Vagina (tissue), 2 donors: ENCODE results near the gene GCKR. TPM values are rescaled to one million over a fixed set of nuclear protein-coding genes. Genes with fewer than 3 reads are reported as not detected.
"Not testable (repeated sequence)": the region's sequence is repeated elsewhere in the genome, so short reads cannot be mapped to it uniquely, and the experiment has no call there.

Experiments used
- DNase-seq, 2 donors: peaks; one replicate each; pipeline ENCODE4 v3.0.0-alpha.2; 2017; ENCODE audit errors: extremely low spot score in 2 of 2
- H3K27ac ChIP-seq: fragments of 200-600 bp; sonication (generic); one replicate; pipeline ENCODE4 v1.5.1; 2019
- H3K27me3 ChIP-seq: fragments of 200-600 bp; sonication (generic); one replicate; pipeline ENCODE4 v1.5.1; 2019
- H3K36me3 ChIP-seq, 2 donors: fragments of 200-600 bp; sonication (generic); one replicate each; pipeline ENCODE4 v1.5.1; 2017 to 2019
- H3K4me1 ChIP-seq: fragments of 200-600 bp; sonication (generic); one replicate; pipeline ENCODE4 v1.5.1; 2019
- H3K4me3 ChIP-seq, 2 donors: fragments of 200-600 bp; sonication (generic); 1 replicate in 1 of 2; 2 replicates in 1 of 2; pipeline ENCODE4 v1.5.1; 2016 to 2019
- H3K9me3 ChIP-seq: fragments of 200-600 bp; sonication (generic); one replicate; pipeline ENCODE4 v1.5.1; 2019
- POLR2A ChIP-seq, 2 donors: fragments of 450-650 bp; IDR thresholded peaks; one replicate each; pipeline ENCODE4 v1.6.1; 2017; ENCODE audit warnings: antibody characterized with exemption in 2 of 2, mild to moderate bottlenecking in 2 of 2, moderate library complexity in 2 of 2
- POLR2AphosphoS5 ChIP-seq, 2 donors: sonication (generic); formaldehyde crosslinking; IDR thresholded peaks; one replicate each; pipeline ENCODE4 v1.9.0; 2017; ENCODE audit warnings: antibody characterized with exemption in 2 of 2, mild to moderate bottlenecking in 2 of 2, low read depth in 1 of 2; ENCODE audit not compliant: insufficient read depth in 1 of 2
- intact Hi-C: fragments of 100-400 bp; cut with DNase I; formaldehyde crosslinking; loops from one replicate; pipeline ENCODE4 v1.15.1; 2023
- total RNA-seq: library from RNA; depleted of rRNA; stranded (reverse); fragments of >200 nt; gene quantifications from one replicate; pipeline ENCODE4 v1.2.3, GENCODE V29; 2016
- TF ChIP-seq, protein P1 (sequence below), 3 experiments: fragments of 450-650 bp in 2 of 3; fragments of 200-600 bp in 1 of 3; sonication (generic) in 1 of 3; IDR thresholded peaks; one replicate each; pipeline ENCODE4 v1.5.1; 2017 to 2019; ENCODE audit warnings: antibody characterized with exemption in 3 of 3, mild to moderate bottlenecking in 2 of 3, moderate library complexity in 2 of 3

Gene GCKR
- total RNA-seq, 1 donor from 2014 or later, result 0.98 TPM

DNA sequence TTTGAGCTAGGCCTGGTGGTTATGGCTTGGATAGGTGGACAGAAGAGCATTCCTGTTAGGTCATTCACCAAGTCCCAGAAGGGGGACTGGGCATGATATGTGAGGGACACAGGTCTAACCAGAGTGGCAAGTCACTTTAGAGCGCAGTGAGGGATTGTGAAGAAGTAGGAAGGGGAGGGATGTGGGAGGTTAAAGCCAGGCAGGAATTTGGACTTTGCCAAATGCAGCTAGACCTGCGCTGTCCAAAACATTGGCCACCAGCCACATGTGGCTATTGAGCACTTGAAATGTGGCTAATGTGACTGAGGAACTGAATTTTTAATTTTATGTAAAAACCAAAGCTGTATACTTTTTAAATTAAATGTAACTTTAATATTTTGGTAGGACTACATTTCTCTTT is 23.7 kb downstream of the GCKR start:
- H3K4me3 ChIP-seq, result no peak overlapping the region
- DNase-seq, result no peak
- no peaks in the 10 kb centered on the region for H3K27me3 ChIP-seq
- no peaks in the 10 kb centered on the region for H3K4me1 ChIP-seq
- intact Hi-C loops, result no loop called here
- no peaks in the 10 kb centered on the region for H3K9me3 ChIP-seq
- no peaks in the 10 kb centered on the region for H3K36me3 ChIP-seq
- H3K27ac ChIP-seq, result no peak overlapping the region
- no peak for TF ChIP-seq POLR2A (IDR thresholded peaks at IDR 0.05)
- TF ChIP-seq, protein P1, sequence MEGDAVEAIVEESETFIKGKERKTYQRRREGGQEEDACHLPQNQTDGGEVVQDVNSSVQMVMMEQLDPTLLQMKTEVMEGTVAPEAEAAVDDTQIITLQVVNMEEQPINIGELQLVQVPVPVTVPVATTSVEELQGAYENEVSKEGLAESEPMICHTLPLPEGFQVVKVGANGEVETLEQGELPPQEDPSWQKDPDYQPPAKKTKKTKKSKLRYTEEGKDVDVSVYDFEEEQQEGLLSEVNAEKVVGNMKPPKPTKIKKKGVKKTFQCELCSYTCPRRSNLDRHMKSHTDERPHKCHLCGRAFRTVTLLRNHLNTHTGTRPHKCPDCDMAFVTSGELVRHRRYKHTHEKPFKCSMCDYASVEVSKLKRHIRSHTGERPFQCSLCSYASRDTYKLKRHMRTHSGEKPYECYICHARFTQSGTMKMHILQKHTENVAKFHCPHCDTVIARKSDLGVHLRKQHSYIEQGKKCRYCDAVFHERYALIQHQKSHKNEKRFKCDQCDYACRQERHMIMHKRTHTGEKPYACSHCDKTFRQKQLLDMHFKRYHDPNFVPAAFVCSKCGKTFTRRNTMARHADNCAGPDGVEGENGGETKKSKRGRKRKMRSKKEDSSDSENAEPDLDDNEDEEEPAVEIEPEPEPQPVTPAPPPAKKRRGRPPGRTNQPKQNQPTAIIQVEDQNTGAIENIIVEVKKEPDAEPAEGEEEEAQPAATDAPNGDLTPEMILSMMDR (IDR thresholded peaks at IDR 0.05), result no peak
- no peak for TF ChIP-seq POLR2AphosphoS5 (IDR thresholded peaks at IDR 0.05; ENCODE audit: insufficient read depth in 1 of 2, low read depth in 1 of 2)

DNA sequence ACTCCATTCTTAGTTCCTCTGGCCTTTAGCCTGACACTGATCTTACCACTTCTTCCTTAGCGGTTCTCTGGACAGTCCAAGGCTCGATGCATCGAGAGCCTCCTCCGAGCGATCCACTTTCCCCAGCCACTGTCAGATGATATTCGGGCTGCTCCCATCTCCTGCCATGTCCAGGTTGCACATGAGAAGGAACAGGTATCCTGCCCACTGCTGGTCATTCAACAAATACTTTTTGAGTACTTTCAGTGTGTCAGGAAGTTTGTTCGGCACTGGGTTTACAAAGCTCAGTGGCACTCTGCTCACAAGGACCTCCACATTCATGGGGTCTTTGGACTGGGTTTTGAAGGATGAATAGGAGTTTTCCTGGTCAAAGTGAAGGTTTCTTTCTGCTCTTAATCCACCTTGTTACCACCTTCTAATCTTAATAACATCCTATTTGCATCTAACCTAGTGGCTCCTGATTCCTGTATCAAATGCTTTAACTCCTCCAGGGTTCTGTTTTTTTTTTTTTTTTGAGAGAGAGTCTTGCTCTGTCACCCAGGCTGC is 25.8 kb downstream of the GCKR start:
- TF ChIP-seq POLR2A (IDR thresholded peaks at IDR 0.05) (no peak), POLR2AphosphoS5 (IDR thresholded peaks at IDR 0.05; ENCODE audit: insufficient read depth in 1 of 2, low read depth in 1 of 2) (no peak)
- TF ChIP-seq, protein P1 (IDR thresholded peaks at IDR 0.05), result no peak
- Histone ChIP-seq H3K36me3 (no peaks in the 10 kb centered on the region), H3K4me3 (no peak overlapping the region), H3K27me3 (no peaks in the 10 kb centered on the region), H3K27ac (no peak overlapping the region), H3K4me1 (no peaks in the 10 kb centered on the region), H3K9me3 (no peaks in the 10 kb centered on the region)
- DNase-seq, result no peak
- intact Hi-C loops, result no loop called here

DNA sequence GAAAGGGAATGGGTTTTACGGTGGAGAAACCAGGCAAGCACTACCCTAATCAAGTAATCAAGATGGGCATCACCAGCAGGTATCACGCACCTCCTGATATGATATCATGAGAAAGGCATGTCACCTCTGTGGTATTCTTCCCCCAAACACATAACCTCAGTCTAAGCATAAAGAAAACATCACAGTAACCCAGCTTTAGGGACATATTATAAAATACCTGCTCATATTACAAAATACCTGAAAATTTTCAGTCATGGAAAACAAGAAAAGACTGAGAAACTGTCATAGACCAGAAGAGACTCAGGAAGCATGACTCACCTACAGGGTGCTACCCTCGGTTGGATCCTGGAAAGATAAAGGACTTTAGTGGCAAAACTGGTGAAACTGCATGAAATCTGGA is 30.5 kb downstream of the GCKR start:
- Histone ChIP-seq H3K36me3 (no peaks in the 10 kb centered on the region), H3K27me3 (no peaks in the 10 kb centered on the region), H3K4me1 (no peaks in the 10 kb centered on the region), H3K9me3 (no peaks in the 10 kb centered on the region), H3K4me3 (no peak overlapping the region), H3K27ac (no peak overlapping the region)
- DNase-seq, result no peak
- intact Hi-C loops, result no loop called here
- no peak for TF ChIP-seq POLR2A (IDR thresholded peaks at IDR 0.05)
- TF ChIP-seq, protein P1 (IDR thresholded peaks at IDR 0.05), result no peak
- no peak for TF ChIP-seq POLR2AphosphoS5 (IDR thresholded peaks at IDR 0.05; ENCODE audit: insufficient read depth in 1 of 2, low read depth in 1 of 2)

DNA sequence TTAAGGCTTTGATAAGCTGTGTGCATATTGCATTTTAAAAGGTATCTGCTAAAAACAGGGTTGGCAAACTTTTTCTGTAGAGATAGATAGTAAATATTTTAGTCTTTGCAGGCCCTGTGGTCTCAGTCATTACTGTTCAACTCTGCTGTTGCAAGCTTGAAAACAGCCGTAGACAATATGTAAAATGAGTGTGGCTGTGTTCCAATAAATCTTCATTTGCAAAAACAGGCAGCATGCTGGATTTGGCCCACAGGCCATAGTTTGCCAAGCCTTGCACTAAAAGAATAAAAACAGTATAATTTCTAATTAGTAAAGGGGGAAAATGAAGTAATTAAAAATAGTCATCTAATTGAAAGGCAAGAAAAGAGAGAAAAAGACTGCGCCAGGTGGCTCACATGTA is 35.3 kb downstream of the GCKR start:
- no peaks in the 10 kb centered on the region for H3K36me3 ChIP-seq
- H3K9me3 ChIP-seq, result no peaks in the 10 kb centered on the region
- intact Hi-C loops, result no loop called here
- DNase-seq, result no peak
- TF ChIP-seq, protein P1 (IDR thresholded peaks at IDR 0.05), result no peak
- TF ChIP-seq POLR2A (IDR thresholded peaks at IDR 0.05) (no peak), POLR2AphosphoS5 (IDR thresholded peaks at IDR 0.05; ENCODE audit: insufficient read depth in 1 of 2, low read depth in 1 of 2) (no peak)
- no peak overlapping the region for H3K27ac ChIP-seq
- no peaks in the 10 kb centered on the region for H3K4me1 ChIP-seq
- H3K27me3 ChIP-seq, result no peaks in the 10 kb centered on the region
- H3K4me3 ChIP-seq, result no peak overlapping the region

DNA sequence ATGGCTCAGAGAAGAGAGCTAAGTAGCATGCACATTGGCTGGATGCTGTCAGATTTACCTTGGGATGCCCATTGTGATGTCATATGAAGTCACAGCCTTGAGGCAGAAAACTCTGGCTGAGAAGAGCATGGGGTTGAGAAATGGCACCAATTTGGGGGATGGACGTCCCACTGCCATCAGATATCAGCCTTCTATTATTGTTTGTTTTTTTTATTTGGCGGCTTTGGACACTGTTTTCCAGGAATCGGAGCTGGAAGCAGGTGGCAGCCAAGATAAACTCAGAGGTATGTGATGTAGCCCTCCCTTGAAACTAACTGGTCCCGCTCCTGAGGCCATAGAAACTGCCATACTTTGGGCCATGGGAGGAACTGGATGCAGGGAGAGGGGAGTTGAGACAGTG is 40.6 kb downstream of the GCKR start:
- TF ChIP-seq, protein P1 (IDR thresholded peaks at IDR 0.05), result no peak
- TF ChIP-seq POLR2A (IDR thresholded peaks at IDR 0.05) (no peak), POLR2AphosphoS5 (IDR thresholded peaks at IDR 0.05; ENCODE audit: insufficient read depth in 1 of 2, low read depth in 1 of 2) (no peak)
- no peaks in the 10 kb centered on the region for H3K4me1 ChIP-seq
- intact Hi-C loops, result no loop called here

DNA sequence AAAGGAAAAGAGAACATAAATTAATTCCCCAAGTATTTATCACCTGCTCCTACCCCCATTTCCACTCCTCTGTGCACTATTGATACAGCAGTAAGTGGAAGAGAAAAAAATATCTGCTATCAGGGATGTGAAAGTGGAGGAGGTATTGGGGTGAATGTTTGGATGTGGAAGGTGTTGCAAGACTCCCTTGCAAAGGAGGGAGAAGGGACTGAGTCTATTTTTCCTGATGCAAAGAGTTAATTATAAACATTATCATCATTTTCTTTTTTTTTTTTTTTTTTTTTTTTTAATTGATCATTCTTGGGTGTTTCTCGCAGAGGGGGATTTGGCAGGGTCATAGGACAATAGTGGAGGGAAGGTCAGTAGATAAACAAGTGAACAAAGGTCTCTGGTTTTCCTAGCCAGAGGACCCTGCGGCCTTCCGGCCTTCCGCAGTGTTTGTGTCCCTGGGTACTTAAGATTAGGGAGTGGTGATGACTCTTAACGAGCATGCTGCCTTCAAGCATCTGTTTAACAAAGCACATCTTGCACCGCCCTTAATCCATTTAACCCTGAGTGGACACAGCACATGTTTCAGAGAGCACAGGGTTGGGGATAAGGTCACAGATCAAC is 42.3 kb downstream of the GCKR start:
- H3K9me3 ChIP-seq, H3K27me3 ChIP-seq, intact Hi-C loops, H3K4me1 ChIP-seq, DNase-seq, H3K36me3 ChIP-seq, H3K27ac ChIP-seq, H3K4me3 ChIP-seq: not testable (repeated sequence)

More for the DNA sequence above, 40.6 kb downstream of the GCKR start:
- Histone ChIP-seq H3K9me3 (no peaks in the 10 kb centered on the region), H3K27me3 (no peaks in the 10 kb centered on the region), H3K4me3 (no peak overlapping the region), H3K36me3 (no peaks in the 10 kb centered on the region), H3K27ac (no peak overlapping the region)
- DNase-seq, result no peak

DNA sequence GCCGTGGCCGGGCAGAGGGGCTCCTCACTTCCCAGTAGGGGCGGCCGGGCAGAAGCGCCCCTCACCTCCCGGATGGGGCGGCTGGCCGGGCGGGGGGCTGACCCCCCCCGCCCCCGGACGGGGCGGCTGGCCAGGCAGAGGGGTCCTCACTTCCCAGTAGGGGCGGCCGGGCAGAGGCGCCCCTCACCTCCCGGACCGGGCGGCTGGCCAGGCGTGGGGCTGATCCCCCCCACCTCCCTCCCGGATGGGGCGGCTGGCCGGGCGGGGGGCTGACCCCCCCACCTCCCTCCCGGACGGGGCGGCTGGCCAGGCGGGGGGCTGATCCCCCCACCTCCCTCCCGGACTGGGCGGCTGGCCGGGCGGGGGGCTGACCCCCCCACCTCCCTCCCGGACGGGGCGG is 43.0 kb downstream of the GCKR start:
- DNase-seq, H3K27ac ChIP-seq, intact Hi-C loops, H3K9me3 ChIP-seq, H3K4me3 ChIP-seq, H3K4me1 ChIP-seq, H3K36me3 ChIP-seq, H3K27me3 ChIP-seq: not testable (repeated sequence)
